Effector CD8-positive, alpha-beta T cell (primary cell): Measurements from ENCODE around the gene CLDND2.

Experiments
- DNase-seq: peaks from one replicate; lab custom pipeline; 2025; lab: John Stamatoyannopoulos, UW

The CLDND2 gene

GRCh38 chr19:51382004-51382403 is 13.2 kb upstream of the CLDND2 start:
- DNase-seq = no peak

GRCh38 chr19:51380379-51380778 is 11.6 kb upstream of the CLDND2 start:
- DNase-seq = no peak

- no peak for DNase-seq
Observed at GRCh38 chr19:51377422-51377821, 8.6 kb upstream of the CLDND2 start.

GRCh38 chr19:51375504-51376221 is 6.9 kb upstream of the CLDND2 start:
- DNase-seq = no peak

- DNase-seq = peak; percentile 25
Observed at GRCh38 chr19:51372649-51373504, 4.1 kb upstream of the CLDND2 start, which contains the start of gene NKG7. Gene NKG7, minus strand, starts transcription at chr19:51372654. Its CDS starts 119 bp downstream, at chr19:51372535.

GRCh38 chr19:51372021-51372648 is 3.3 kb upstream of the CLDND2 start:
- no peak for DNase-seq

- DNase-seq = no peak
Observed at GRCh38 chr19:51371186-51371690, 2.4 kb upstream of the CLDND2 start.

GRCh38 chr19:51370230-51370629 is 1.4 kb upstream of the CLDND2 start:
- DNase-seq = no peak

GRCh38 chr19:51367565-51368365 is 1.0 kb downstream of the CLDND2 start:
- peak; percentile 91 for DNase-seq

- no peak for DNase-seq
Observed at GRCh38 chr19:51367255-51367564, 1.6 kb downstream of the CLDND2 start.

- peak; percentile 89 for DNase-seq
Observed at GRCh38 chr19:51366389-51367254, 2.2 kb downstream of the CLDND2 start.

GRCh38 chr19:51365965-51366388 is 2.8 kb downstream of the CLDND2 start, which contains the start of gene ETFB:
Gene ETFB, minus strand, starts transcription at chr19:51366388. Its CDS starts 62 bp downstream, at chr19:51366326.
- DNase-seq = no peak

- DNase-seq = peak; percentile 10
Observed at GRCh38 chr19:51365211-51365964, 3.4 kb downstream of the CLDND2 start.

- DNase-seq = no peak
Observed at GRCh38 chr19:51364200-51365106, 4.3 kb downstream of the CLDND2 start.

GRCh38 chr19:51361239-51361638 is 7.6 kb downstream of the CLDND2 start:
- DNase-seq = no peak

- DNase-seq = no peak
Observed at GRCh38 chr19:51359294-51359693, 9.5 kb downstream of the CLDND2 start.

GRCh38 chr19:51357952-51358351 is 10.9 kb downstream of the CLDND2 start:
- no peak for DNase-seq

GRCh38 chr19:51356159-51356801 is 12.5 kb downstream of the CLDND2 start:
- DNase-seq = no peak
